Heart left ventricle (tissue), 16 donors: Measurements from ENCODE around the gene COA6. TPM values are rescaled to one million over a fixed set of nuclear protein-coding genes. Genes with fewer than 3 reads are reported as not detected.
"Not testable (repeated sequence)": the region's sequence is repeated elsewhere in the genome, so short reads cannot be mapped to it uniquely, and the experiment has no call there.

Experiments
- ATAC-seq, 4 donors: fragments of 200-7000 bp; cut with Tn5 transposase; one replicate each; pipeline ENCODE4 v1.9.1; 2020 to 2022; ENCODE audit warnings: moderate library complexity in 4 of 4, mild to moderate bottlenecking in 3 of 4, moderate number of reproducible peaks in 1 of 4
- DNase-seq, 5 donors: peaks; one replicate each; pipeline ENCODE4 v3.0.0-alpha.2; 2020
- H3K27ac ChIP-seq, 12 donors: fragments of 200-600 bp; sonication (generic) in 4 of 12; one replicate each; pipeline versions ENCODE4 v1.5.0 to v1.8.0; 2016 to 2022; ENCODE audit warnings: mild to moderate bottlenecking in 2 of 12
- H3K27me3 ChIP-seq, 9 donors: fragments of 200-600 bp; sonication (generic) in 2 of 9; one replicate each; pipeline versions ENCODE4 v1.5.1 to v1.8.0; 2016 to 2022; ENCODE audit warnings: mild to moderate bottlenecking in 3 of 9
- H3K36me3 ChIP-seq, 9 donors: fragments of 200-600 bp; sonication (generic) in 2 of 9; one replicate each; pipeline versions ENCODE4 v1.5.0 to v1.8.0; 2018 to 2022; ENCODE audit warnings: mild to moderate bottlenecking in 2 of 9
- H3K4me1 ChIP-seq, 12 donors: fragments of 200-600 bp; sonication (generic) in 4 of 12; one replicate each; pipeline versions ENCODE4 v1.5.0 to v1.8.0; 2016 to 2022; ENCODE audit warnings: mild to moderate bottlenecking in 3 of 12
- H3K4me3 ChIP-seq, 12 donors: fragments of 200-600 bp; sonication (generic) in 4 of 12; one replicate each; pipeline versions ENCODE4 v1.5.0 to v1.8.0; 2017 to 2022; ENCODE audit warnings: mild to moderate bottlenecking in 9 of 12, moderate library complexity in 4 of 12
- H3K9me3 ChIP-seq, 12 donors: fragments of 200-600 bp; sonication (generic) in 4 of 12; one replicate each; pipeline versions ENCODE4 v1.5.0 to v1.8.0; 2016 to 2022; ENCODE audit warnings: mild to moderate bottlenecking in 1 of 12
- CTCF ChIP-seq, 12 donors: fragments of 200-600 bp; sonication (generic) in 4 of 12; IDR thresholded peaks; one replicate each; pipeline versions ENCODE4 v1.5.0 to v1.8.0; 2018 to 2022; ENCODE audit warnings: antibody characterized with exemption in 12 of 12, mild to moderate bottlenecking in 5 of 12
- POLR2A ChIP-seq, 2 donors: fragments of 450-650 bp; IDR thresholded peaks; one replicate each; pipeline ENCODE4 v1.6.1; 2017; ENCODE audit warnings: antibody characterized with exemption in 2 of 2, mild to moderate bottlenecking in 2 of 2, moderate library complexity in 2 of 2
- WGBS, 4 donors: extraction: QIAGEN DNeasy Blood & Tissue Kit in 2 of 4; methylation state at CpG; one replicate each; pipeline versions ENCODE4 v1.1.5 to v1.1.7; 2013 to 2018; 5-methylcytosine and 5-hydroxymethylcytosine counted together
- intact Hi-C, 10 donors: fragments of 100-400 bp; cut with DNase I; formaldehyde crosslinking; loops; one replicate each; pipeline versions ENCODE4 v1.11.1 to v1.14.2; 2022
- polyA plus RNA-seq, 2 donors: library from polyadenylated mRNA; stranded (reverse); fragments of 200-250 nt; gene quantifications; one replicate each; pipeline ENCODE4 v1.2.3, GENCODE V29; 2013
- total RNA-seq, 9 donors: library from RNA; depleted of rRNA in 2 of 9; stranded (reverse); fragments of >200 nt in 2 of 9; fragmentation: NEBNext Ultra II Directional in 3 of 9; extraction: Animal tissue kit (Norgen Biotek cat#: 25700) in 3 of 9; gene quantifications; one replicate each; pipeline versions ENCODE4 v1.1.0 to v1.2.4, GENCODE V29; 2016 to 2023
- donor health status: ischemic (EF 13 %, LVEDD 7.1; RV severe dilation, severe dysfunction).
- donor health status: healthy with polysubstance abuse.
- donor health status: DM: no; HTN: yes; CAD: no.
- donor health status: DM: no; HTN: no; CAD: no.
- donor health status: ischemic (EF 25% LVEDD 6.9; RV normal size, moderate dysfunction).
- donor health status: ischemic (EF 25% LVEDD 5.7; RV mildly dilated, moderate dysfunction).
- donor health status: healthy.
- donor health status: DM: yes; HTN: yes; CAD: no.
- donor health status: ischemic (EF 35%, LVEDD 5.7; RV mildly dilated, moderate dysfunction).
- donor health status: nonischemic (EF 11% LVEDD 7.7; RV severe dilation, severe dysfunction).
- donor health status: DM: yes; HTN: yes; CAD: no.
- donor health status: PGD.
- donor health status: ischemic (EF 29% LVEDD 5.4; RV normal size, mild dysfunction).
- donor health status: nonischemic (EF 23%, LVEDD 6.1; RV moderate dilation, normal function).

Gene COA6
- total and polyA plus RNA-seq, 11 donors = 25.5 to 133 (median 33.3) TPM

- TF ChIP-seq POLR2A (IDR thresholded peaks at IDR 0.05) (no peak), CTCF (IDR thresholded peaks at IDR 0.05) (no peak)
- intact Hi-C loops = no loop called here
- 92 to 96% (median 94%) methylated on average over 8 of the region's 8 CpGs for WGBS, 4 donors
- Histone ChIP-seq H3K27ac (no peak overlapping the region), H3K4me1 (peaks cover 0 to 36% (median 0%) of the 10 kb centered on the region in 12 donors), H3K4me3 (no peak overlapping the region), H3K36me3 (peaks cover 0 to 48% (median 33%) of the 10 kb centered on the region in 9 donors), H3K27me3 (no peaks in the 10 kb centered on the region), H3K9me3 (no peaks in the 10 kb centered on the region)
- ATAC-seq (no peak), DNase-seq (no peak)
Measured at GRCh38 chr1:234396092-234396491, 22.8 kb downstream of the COA6 start.

GRCh38 chr1:234396871-234397270, 23.6 kb downstream of the COA6 start:
- TF ChIP-seq POLR2A (IDR thresholded peaks at IDR 0.05) (no peak), CTCF (IDR thresholded peaks at IDR 0.05) (no peak)
- H3K9me3 ChIP-seq = no peaks in the 10 kb centered on the region
- H3K4me1 ChIP-seq = peaks cover 0 to 44% (median 0%) of the 10 kb centered on the region in 12 donors
- no peak for DNase-seq
- intact Hi-C loops = no loop called here
- H3K4me3 ChIP-seq = no peak overlapping the region
- no peak overlapping the region for H3K27ac ChIP-seq
- peaks cover 0 to 40% (median 26%) of the 10 kb centered on the region in 9 donors for H3K36me3 ChIP-seq
- ATAC-seq = no peak
- WGBS, 4 donors = 88 to 91% (median 89%) methylated on average over 6 of the region's 6 CpGs
- H3K27me3 ChIP-seq = no peaks in the 10 kb centered on the region

GRCh38 chr1:234397732-234398131, 24.5 kb downstream of the COA6 start:
- Histone ChIP-seq H3K36me3 (peaks cover 0 to 31% (median 18%) of the 10 kb centered on the region in 9 donors), H3K27me3 (no peaks in the 10 kb centered on the region), H3K27ac (peak overlapping the region in 1 of 12 donors; percentile 72), H3K9me3 (no peaks in the 10 kb centered on the region), H3K4me1 (peaks cover 0 to 47% (median 0%) of the 10 kb centered on the region in 12 donors), H3K4me3 (no peak overlapping the region)
- no peak for DNase-seq
- whole genome bisulfite sequencing, 4 donors = 60 to 84% (median 65%) methylated on average over 3 to 4 of the region's 5 CpGs
- TF ChIP-seq POLR2A (IDR thresholded peaks at IDR 0.05) (no peak), CTCF (IDR thresholded peaks at IDR 0.05) (no peak)
- ATAC-seq = no peak
- intact Hi-C loops = no loop called here

- peaks cover 0 to 47% (median 0%) of the 10 kb centered on the region in 12 donors for H3K4me1 ChIP-seq
- WGBS, 4 donors = 69 to 74% (median 73%) methylated on average over 8 of the region's 8 CpGs
- H3K36me3 ChIP-seq = peaks cover 0 to 23% (median 6%) of the 10 kb centered on the region in 9 donors
- no peak for TF ChIP-seq CTCF (IDR thresholded peaks at IDR 0.05)
- no peak for TF ChIP-seq POLR2A (IDR thresholded peaks at IDR 0.05)
- DNase-seq (no peak), ATAC-seq (peak in 1 of 4 donors; percentile 42)
- no peaks in the 10 kb centered on the region for H3K27me3 ChIP-seq
- H3K9me3 ChIP-seq = no peaks in the 10 kb centered on the region
- peak overlapping the region in 3 of 12 donors; percentile 2 to 30 (median 12) for H3K4me3 ChIP-seq
- intact Hi-C loops = no loop called here
- peak overlapping the region in 1 of 12 donors; percentile 72 for H3K27ac ChIP-seq
Measured at GRCh38 chr1:234398849-234399381, 25.7 kb downstream of the COA6 start.

- H3K27me3 ChIP-seq, H3K4me3 ChIP-seq, intact Hi-C loops, ATAC-seq, DNase-seq, H3K9me3 ChIP-seq: not testable (repeated sequence)
- Histone ChIP-seq H3K4me1 (peaks cover 0 to 47% (median 0%) of the 10 kb centered on the region in 12 donors), H3K27ac (peak overlapping the region in 1 of 12 donors; percentile 72), H3K36me3 (peaks cover 0 to 21% (median 2%) of the 10 kb centered on the region in 9 donors)
- 82 to 94% (median 89%) methylated on average over 6 of the region's 6 CpGs for WGBS, 4 donors
Measured at GRCh38 chr1:234399515-234399914, 26.3 kb downstream of the COA6 start.
